H1 (cell line): ENCODE data around the gene TM7SF3. TPM values are rescaled to one million over a fixed set of nuclear protein-coding genes. Genes with fewer than 3 reads are reported as not detected.

Experiments
- EGR1 ChIP-seq: IDR thresholded peaks from 2 replicates; pipeline ENCODE4 v1.6.1; 2011; ENCODE audit warnings: low read depth, low read length, borderline replicate concordance
- NANOG ChIP-seq: IDR thresholded peaks from 2 replicates; pipeline ENCODE4 v1.6.1; 2011; ENCODE audit warnings: low read length, low read depth, mild to moderate bottlenecking, inconsistent platforms; ENCODE audit not compliant: insufficient read depth, poor library complexity, severe bottlenecking
- RFX5 ChIP-seq: IDR thresholded peaks from 2 replicates; pipeline ENCODE4 v1.6.1; 2011; ENCODE audit warnings: low read depth, low read length, improper control_type of control experiment, borderline replicate concordance
- RNF2 ChIP-seq: fragments of 200-900, 300-1000 bp; sonication (generic); IDR thresholded peaks from 2 replicates; pipeline ENCODE4 v1.7.1; 2016; ENCODE audit warnings: borderline replicate concordance, low read depth, mild to moderate bottlenecking, antibody characterized with exemption, low read length; ENCODE audit not compliant: poor library complexity, severe bottlenecking; ENCODE audit errors: missing control alignments
- RXRA ChIP-seq: IDR thresholded peaks from 2 replicates; pipeline ENCODE4 v1.6.1; 2011; ENCODE audit warnings: low read depth, mild to moderate bottlenecking, low read length, moderate library complexity; ENCODE audit not compliant: insufficient read depth
- SUZ12 ChIP-seq: fragments of 200-600 bp; sonication (generic); IDR thresholded peaks from 2 replicates; pipeline ENCODE4 v1.6.1; 2012; ENCODE audit warnings: mild to moderate bottlenecking, inconsistent platforms, low read length, moderate library complexity, mixed read lengths
- TAF7 ChIP-seq: optimal IDR thresholded peaks from 2 replicates; pipeline ENCODE3; 2011; ENCODE audit warnings: low read depth, mild to moderate bottlenecking, inconsistent platforms, low read length, moderate library complexity, borderline replicate concordance
- polyA plus RNA-seq, 7 experiments: library from polyadenylated mRNA; depleted of rRNA in 3 of 7; stranded (reverse) in 5 of 7; unstranded in 2 of 7; fragments of >200 nt in 5 of 7; fragments of 200-250 nt in 2 of 7; gene quantifications; 1 replicate in 5 of 7; 2 replicates in 1 of 7; 4 replicates in 1 of 7; pipeline versions ENCODE4 v1.2.1 to v1.2.3, GENCODE V29; 2011 to 2013; ENCODE audit warnings: missing spikeins in 2 of 7, mixed read lengths in 2 of 7
- total RNA-seq: library from RNA; stranded (reverse); fragmentation: NEBNext Ultra II Directional; extraction: Animal tissue kit (Norgen Biotek cat#: 25700); gene quantifications from 2 replicates; pipeline ENCODE4 v1.2.1, GENCODE V29; 2021
- TF ChIP-seq, protein P1 (sequence below), 3 experiments: IDR thresholded peaks; 1 replicate in 2 of 3; 2 replicates in 1 of 3; pipeline versions ENCODE4 v1.5.1 to v1.6.1; 2011; ENCODE audit warnings: low read length in 3 of 3, mild to moderate bottlenecking in 3 of 3, inconsistent platforms in 2 of 3, low read depth in 1 of 3, moderate library complexity in 1 of 3; ENCODE audit not compliant: insufficient read depth in 1 of 3; ENCODE audit errors: control extremely low read depth in 1 of 3

TM7SF3 gene
- total and polyA plus RNA-seq, 2 of the 8 experiments (the other 6 are each of a cell fraction or from before 2014, with no cell fraction given): 57.9 to 77.2 TPM

DNA sequence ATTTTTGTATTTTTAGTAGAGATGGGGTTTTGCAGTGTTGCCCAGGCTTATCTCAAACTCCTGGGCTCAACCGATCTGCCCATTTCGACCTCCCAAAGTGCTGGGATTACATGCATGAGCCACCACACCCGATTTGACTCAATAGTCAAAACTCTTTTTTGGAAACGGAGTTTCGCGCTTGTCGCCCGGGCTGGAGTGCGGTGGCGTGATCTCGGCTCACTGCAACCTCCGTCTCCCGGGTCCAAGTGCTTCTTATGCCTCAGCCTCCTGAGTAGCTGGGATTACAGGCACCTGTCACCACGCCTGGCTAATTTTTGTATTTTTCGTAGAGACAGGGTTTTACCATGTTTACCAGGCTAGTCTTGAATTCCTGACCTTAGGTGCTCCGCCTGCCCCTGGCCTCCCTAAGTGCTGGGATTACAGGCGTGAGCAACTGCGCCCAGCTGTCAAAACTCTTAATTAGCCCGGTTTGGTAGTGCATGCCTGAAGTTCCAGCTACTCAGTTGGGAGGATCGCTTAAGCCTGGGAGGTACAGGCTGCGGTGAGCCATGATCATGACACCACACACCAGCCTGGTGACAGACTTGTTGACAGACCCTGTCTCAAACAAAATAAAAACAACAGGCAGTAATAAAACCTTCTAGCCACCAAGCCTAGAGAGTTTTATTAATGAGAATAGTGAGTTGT is 20.6 kb upstream of the TM7SF3 start (continued):
- TF ChIP-seq RNF2: no peak
- TF ChIP-seq TAF7: no peak
- no peak for TF ChIP-seq SUZ12
- TF ChIP-seq RFX5: no peak
- TF ChIP-seq RXRA: no peak
- TF ChIP-seq, protein P1, sequence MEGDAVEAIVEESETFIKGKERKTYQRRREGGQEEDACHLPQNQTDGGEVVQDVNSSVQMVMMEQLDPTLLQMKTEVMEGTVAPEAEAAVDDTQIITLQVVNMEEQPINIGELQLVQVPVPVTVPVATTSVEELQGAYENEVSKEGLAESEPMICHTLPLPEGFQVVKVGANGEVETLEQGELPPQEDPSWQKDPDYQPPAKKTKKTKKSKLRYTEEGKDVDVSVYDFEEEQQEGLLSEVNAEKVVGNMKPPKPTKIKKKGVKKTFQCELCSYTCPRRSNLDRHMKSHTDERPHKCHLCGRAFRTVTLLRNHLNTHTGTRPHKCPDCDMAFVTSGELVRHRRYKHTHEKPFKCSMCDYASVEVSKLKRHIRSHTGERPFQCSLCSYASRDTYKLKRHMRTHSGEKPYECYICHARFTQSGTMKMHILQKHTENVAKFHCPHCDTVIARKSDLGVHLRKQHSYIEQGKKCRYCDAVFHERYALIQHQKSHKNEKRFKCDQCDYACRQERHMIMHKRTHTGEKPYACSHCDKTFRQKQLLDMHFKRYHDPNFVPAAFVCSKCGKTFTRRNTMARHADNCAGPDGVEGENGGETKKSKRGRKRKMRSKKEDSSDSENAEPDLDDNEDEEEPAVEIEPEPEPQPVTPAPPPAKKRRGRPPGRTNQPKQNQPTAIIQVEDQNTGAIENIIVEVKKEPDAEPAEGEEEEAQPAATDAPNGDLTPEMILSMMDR (IDR thresholded peaks at IDR 0.05; ENCODE audit: control extremely low read depth in 1 of 3, insufficient read depth in 1 of 3, low read depth in 1 of 3, low read length in 3 of 3): no peak
- no peak for TF ChIP-seq NANOG
- no peak for TF ChIP-seq EGR1
- TF ChIP-seq, all 59 proteins: peak for 0
